GM19452 (cell line): ENCODE results near the gene DNAJC8.

ENCODE experiments used
- ATAC-seq: cut with Tn5 transposase; IDR thresholded peaks from one replicate; pipeline ENCODE4 v1.9.1; 2021; ENCODE audit not compliant: unreplicated experiment

Gene DNAJC8

GRCh38 chr1:28205243-28205642 lies 27.6 kb downstream of the DNAJC8 start:
- no peak for ATAC-seq

- ATAC-seq, result no peak
Measured at GRCh38 chr1:28200234-28200873, 32.5 kb downstream of the DNAJC8 start.

- ATAC-seq, result peak; percentile 78
Measured at GRCh38 chr1:28199328-28200233, 33.2 kb downstream of the DNAJC8 start.

GRCh38 chr1:28197682-28198415 lies 35.0 kb downstream of the DNAJC8 start:
- ATAC-seq, result no peak

GRCh38 chr1:28196330-28196729 lies 36.5 kb downstream of the DNAJC8 start:
- ATAC-seq, result no peak

GRCh38 chr1:28195780-28196179 lies 37.0 kb downstream of the DNAJC8 start:
- no peak for ATAC-seq

GRCh38 chr1:28194326-28195035 lies 38.3 kb downstream of the DNAJC8 start:
- ATAC-seq, result no peak

GRCh38 chr1:28193701-28194161 lies 39.1 kb downstream of the DNAJC8 start:
- no peak for ATAC-seq

GRCh38 chr1:28190996-28191645 lies 41.7 kb downstream of the DNAJC8 start:
- ATAC-seq, result no peak

- ATAC-seq, result no peak
Measured at GRCh38 chr1:28190337-28190979, 42.4 kb downstream of the DNAJC8 start.

GRCh38 chr1:28185071-28185470 lies 47.8 kb downstream of the DNAJC8 start:
- ATAC-seq, result no peak

GRCh38 chr1:28180306-28181305 lies 52.2 kb downstream of the DNAJC8 start:
- ATAC-seq, result no peak

- ATAC-seq, result no peak
Measured at GRCh38 chr1:28178690-28179485, 53.9 kb downstream of the DNAJC8 start.

GRCh38 chr1:28176492-28177470 lies 56.0 kb downstream of the DNAJC8 start, which contains the start of gene PTAFR:
TSS of gene PTAFR (minus strand) at chr1:28176690. CDS start at chr1:28151021, 25,669 bp downstream.
- ATAC-seq, result no peak

GRCh38 chr1:28175955-28176485 lies 56.8 kb downstream of the DNAJC8 start:
- no peak for ATAC-seq

GRCh38 chr1:28173980-28174297 lies 58.9 kb downstream of the DNAJC8 start:
- ATAC-seq, result no peak
